Measurements from ENCODE around the gene DENND1A.
A peak's percentile ranks its signal among the peaks of the same experiment; 100 is the strongest.

The DENND1A gene

GRCh38 chr9:123377211-123377971, 552.5 kb downstream of the DENND1A start:
- peak; percentile 98 for DNase-seq

- DNase-seq: no peak
Observed at GRCh38 chr9:123376218-123377071, 553.5 kb downstream of the DENND1A start.

- peak; percentile 98 for DNase-seq
Observed at GRCh38 chr9:123375469-123376132, 554.3 kb downstream of the DENND1A start.

- peak; percentile 98 for DNase-seq
Observed at GRCh38 chr9:123373946-123374345, 556.0 kb downstream of the DENND1A start.

GRCh38 chr9:123373447-123373923, 556.4 kb downstream of the DENND1A start:
- peak; percentile 77 for DNase-seq

- DNase-seq: no peak
Observed at GRCh38 chr9:123372766-123373446, 557.0 kb downstream of the DENND1A start.

GRCh38 chr9:123371805-123372590, 557.9 kb downstream of the DENND1A start:
- no peak for DNase-seq

GRCh38 chr9:123371228-123371584, 558.7 kb downstream of the DENND1A start:
- DNase-seq: no peak

- DNase-seq: no peak
Observed at GRCh38 chr9:123370526-123371227, 559.2 kb downstream of the DENND1A start.

- no peak for DNase-seq
Observed at GRCh38 chr9:123370108-123370507, 559.8 kb downstream of the DENND1A start.

GRCh38 chr9:123369296-123369695, 560.6 kb downstream of the DENND1A start:
- no peak for DNase-seq

- DNase-seq: no peak
Observed at GRCh38 chr9:123368536-123369153, 561.3 kb downstream of the DENND1A start.

- DNase-seq: no peak
Observed at GRCh38 chr9:123368023-123368422, 561.9 kb downstream of the DENND1A start.

- no peak for DNase-seq
Observed at GRCh38 chr9:123365881-123366528, 563.9 kb downstream of the DENND1A start.

GRCh38 chr9:123365287-123365880, 564.5 kb downstream of the DENND1A start:
- peak; percentile 75 for DNase-seq

- DNase-seq: peak; percentile 79
Observed at GRCh38 chr9:123364241-123364824, 565.6 kb downstream of the DENND1A start.

- no peak for DNase-seq
Observed at GRCh38 chr9:123362856-123363255, 567.1 kb downstream of the DENND1A start.

GRCh38 chr9:123361731-123362510, 568.0 kb downstream of the DENND1A start:
- DNase-seq: no peak

All from islet precursor cell (in vitro differentiated cells).